Erythroblast (primary cell): ENCODE measurements around the gene TEX2.
"Not testable (repeated sequence)": the region's sequence is repeated elsewhere in the genome, so short reads cannot be mapped to it uniquely, and the experiment has no call there.

Experiments used
- GATA1 ChIP-seq: IDR thresholded peaks from 2 replicates; pipeline ENCODE4 v1.6.1; 2011; ENCODE audit warnings: low read depth, mild to moderate bottlenecking, control low read depth, low read length, moderate library complexity
- POLR2A ChIP-seq: IDR thresholded peaks from 2 replicates; pipeline ENCODE4 v1.6.1; 2011; ENCODE audit warnings: mild to moderate bottlenecking, low read length

GRCh38 chr17:64220604-64221003 is 42.5 kb downstream of the TEX2 start:
- not testable (repeated sequence) for TF ChIP-seq POLR2A, GATA1
